Neural cell (in vitro differentiated cells): ENCODE data around the gene MS4A2.

Source experiments
- EZH2 ChIP-seq: fragments of 200-600, 300-800 bp; shearing (Covaris generic), sonication (generic); IDR thresholded peaks from 2 replicates; pipeline ENCODE4 v1.6.1; 2014; ENCODE audit warnings: antibody characterized with exemption, low read length, borderline replicate concordance, mild to moderate bottlenecking; ENCODE audit not compliant: insufficient read depth, poor library complexity, severe bottlenecking
- TF ChIP-seq, protein P1 (sequence below): fragments of 450-650 bp; IDR thresholded peaks from 2 replicates; pipeline ENCODE4 v1.5.1; 2014; ENCODE audit warnings: antibody characterized with exemption, mild to moderate bottlenecking, moderate library complexity; ENCODE audit not compliant: poor library complexity, severe bottlenecking

- no peak for TF ChIP-seq EZH2
- TF ChIP-seq, protein P1, sequence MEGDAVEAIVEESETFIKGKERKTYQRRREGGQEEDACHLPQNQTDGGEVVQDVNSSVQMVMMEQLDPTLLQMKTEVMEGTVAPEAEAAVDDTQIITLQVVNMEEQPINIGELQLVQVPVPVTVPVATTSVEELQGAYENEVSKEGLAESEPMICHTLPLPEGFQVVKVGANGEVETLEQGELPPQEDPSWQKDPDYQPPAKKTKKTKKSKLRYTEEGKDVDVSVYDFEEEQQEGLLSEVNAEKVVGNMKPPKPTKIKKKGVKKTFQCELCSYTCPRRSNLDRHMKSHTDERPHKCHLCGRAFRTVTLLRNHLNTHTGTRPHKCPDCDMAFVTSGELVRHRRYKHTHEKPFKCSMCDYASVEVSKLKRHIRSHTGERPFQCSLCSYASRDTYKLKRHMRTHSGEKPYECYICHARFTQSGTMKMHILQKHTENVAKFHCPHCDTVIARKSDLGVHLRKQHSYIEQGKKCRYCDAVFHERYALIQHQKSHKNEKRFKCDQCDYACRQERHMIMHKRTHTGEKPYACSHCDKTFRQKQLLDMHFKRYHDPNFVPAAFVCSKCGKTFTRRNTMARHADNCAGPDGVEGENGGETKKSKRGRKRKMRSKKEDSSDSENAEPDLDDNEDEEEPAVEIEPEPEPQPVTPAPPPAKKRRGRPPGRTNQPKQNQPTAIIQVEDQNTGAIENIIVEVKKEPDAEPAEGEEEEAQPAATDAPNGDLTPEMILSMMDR, result no peak
These were observed 3.7 kb upstream of the MS4A2 start for GRCh38 chr11:60084631-60085273.
